WTC11 (cell line): Measurements from ENCODE around the gene EHBP1. TPM values are rescaled to one million over a fixed set of nuclear protein-coding genes. Genes with fewer than 3 reads are reported as not detected.

Experiments
- ATAC-seq: fragments of 200-7000 bp; cut with Tn5 transposase; 2 replicates; pipeline ENCODE4 v1.10.0; 2021; ENCODE audit warnings: mild to moderate bottlenecking, moderate library complexity
- CTCF ChIA-PET: fragments of 300-600 bp; sonication (Branson Sonifier 250); formaldehyde crosslinking; loops from one replicate; lab custom pipeline; 2021; ENCODE audit warnings: antibody characterized with exemption; lab: Charles Lee
- POLR2A ChIA-PET: fragments of 350-600 bp; sonication (Branson Sonifier 250); formaldehyde crosslinking; loops from one replicate; lab custom pipeline; 2021; ENCODE audit warnings: antibody characterized with exemption; lab: Charles Lee
- DNase-seq: peaks from one replicate; pipeline ENCODE4 v3.0.0; 2021; ENCODE audit warnings: low spot score
- H3K27ac Mint-ChIP-seq: 2 replicates; pipeline ENCODE4 v1.8.0; 2021; ENCODE audit warnings: mixed read lengths
- H3K27me3 Mint-ChIP-seq: 2 replicates; pipeline ENCODE4 v1.8.0; 2021; ENCODE audit warnings: low read depth, mild to moderate bottlenecking, moderate library complexity, mixed read lengths
- H3K36me3 Mint-ChIP-seq: 2 replicates; pipeline ENCODE4 v1.8.0; 2021; ENCODE audit warnings: mixed read lengths
- H3K4me1 Mint-ChIP-seq: 2 replicates; pipeline ENCODE4 v1.8.0; 2022; ENCODE audit warnings: mixed read lengths
- H3K4me3 Mint-ChIP-seq: 2 replicates; pipeline ENCODE4 v1.8.0; 2021; ENCODE audit warnings: mild to moderate bottlenecking, moderate library complexity, mixed read lengths
- H3K9me3 Mint-ChIP-seq: 2 replicates; pipeline ENCODE4 v1.8.0; 2021; ENCODE audit warnings: mixed read lengths
- CBFB ChIP-seq: sonication (generic); formaldehyde crosslinking; IDR thresholded peaks from 2 replicates; pipeline ENCODE4 v1.8.1; 2022; ENCODE audit warnings: mild to moderate bottlenecking, low read depth, missing genetic modification reagents
- CREB1 ChIP-seq: sonication (generic); formaldehyde crosslinking; IDR thresholded peaks from 2 replicates; pipeline ENCODE4 v1.8.0; 2023; ENCODE audit warnings: mild to moderate bottlenecking, missing genetic modification reagents
- ELF4 ChIP-seq: sonication (generic); formaldehyde crosslinking; IDR thresholded peaks from 2 replicates; pipeline ENCODE4 v1.8.1; 2022; ENCODE audit warnings: low read depth, mild to moderate bottlenecking, moderate library complexity, missing genetic modification reagents
- EMX1 ChIP-seq: fragments of 250-450 bp; sonication (Bioruptor Pico); IDR thresholded peaks from 2 replicates; pipeline ENCODE4 v1.8.0; 2021; ENCODE audit warnings: mild to moderate bottlenecking
- JUN ChIP-seq: sonication (generic); formaldehyde crosslinking; IDR thresholded peaks from 2 replicates; pipeline ENCODE4 v1.8.0; 2023; ENCODE audit warnings: mild to moderate bottlenecking, missing genetic modification reagents
- MYBL2 ChIP-seq: sonication (generic); formaldehyde crosslinking; IDR thresholded peaks from 2 replicates; pipeline ENCODE4 v1.8.1; 2023; ENCODE audit warnings: mild to moderate bottlenecking, moderate library complexity, missing genetic modification reagents
- NFATC4 ChIP-seq: fragments of 250-450 bp; sonication (Bioruptor Pico); IDR thresholded peaks from 2 replicates; pipeline ENCODE4 v1.9.0; 2021; ENCODE audit warnings: mild to moderate bottlenecking
- NR2C2 ChIP-seq: sonication (generic); formaldehyde crosslinking; IDR thresholded peaks from 2 replicates; pipeline ENCODE4 v1.8.0; 2022; ENCODE audit warnings: mild to moderate bottlenecking, missing genetic modification reagents
- PRRX2 ChIP-seq: fragments of 250-450 bp; sonication (Bioruptor Pico); IDR thresholded peaks from 2 replicates; pipeline ENCODE4 v1.8.0; 2021; ENCODE audit warnings: mild to moderate bottlenecking
- SMAD3 ChIP-seq: sonication (generic); formaldehyde crosslinking; IDR thresholded peaks from 2 replicates; pipeline ENCODE4 v1.8.0; 2022; ENCODE audit warnings: missing genetic modification reagents, mild to moderate bottlenecking, borderline replicate concordance
- SOX15 ChIP-seq: fragments of 250-450 bp; sonication (Bioruptor Pico); IDR thresholded peaks from 2 replicates; pipeline ENCODE4 v1.9.0; 2021; ENCODE audit warnings: mild to moderate bottlenecking
- TCF7 ChIP-seq: sonication (generic); formaldehyde crosslinking; IDR thresholded peaks from 2 replicates; pipeline ENCODE4 v1.8.0; 2022; ENCODE audit warnings: mild to moderate bottlenecking, low read depth, missing genetic modification reagents, moderate library complexity
- TEAD1 ChIP-seq: sonication (generic); formaldehyde crosslinking; IDR thresholded peaks from 2 replicates; pipeline ENCODE4 v1.8.0; 2022; ENCODE audit warnings: mild to moderate bottlenecking, missing genetic modification reagents
- total RNA-seq: library from RNA; stranded (reverse); gene quantifications from 3 replicates; pipeline ENCODE4 v1.2.3, GENCODE V29; 2021
- TF ChIP-seq, protein P1 (sequence below): sonication (generic); formaldehyde crosslinking; conservative IDR thresholded peaks from 2 replicates; pipeline ENCODE4 v1.8.1; 2022; ENCODE audit warnings: mild to moderate bottlenecking, missing genetic modification reagents
- TF ChIP-seq, protein P2 (sequence below): sonication (generic); formaldehyde crosslinking; IDR thresholded peaks from 2 replicates; pipeline ENCODE4 v1.8.1; 2023; ENCODE audit warnings: mild to moderate bottlenecking, missing genetic modification reagents, moderate library complexity
- TF ChIP-seq, protein P3 (sequence below): sonication (generic); formaldehyde crosslinking; IDR thresholded peaks from 2 replicates; pipeline ENCODE4 v1.8.1; 2022; ENCODE audit warnings: missing genetic modification reagents, borderline replicate concordance
- TF ChIP-seq, protein P4 (sequence below): sonication (generic); formaldehyde crosslinking; IDR thresholded peaks from 2 replicates; pipeline ENCODE4 v1.8.0; 2023; ENCODE audit warnings: missing genetic modification reagents, mild to moderate bottlenecking, borderline replicate concordance
- TF ChIP-seq, protein P5 (sequence below): sonication (generic); formaldehyde crosslinking; IDR thresholded peaks from 2 replicates; pipeline ENCODE4 v1.8.0; 2022; ENCODE audit warnings: mild to moderate bottlenecking, missing genetic modification reagents
- TF ChIP-seq, protein P6 (sequence below): sonication (generic); formaldehyde crosslinking; IDR thresholded peaks from 2 replicates; pipeline ENCODE4 v1.8.0; 2022; ENCODE audit warnings: mild to moderate bottlenecking, missing genetic modification reagents
- TF ChIP-seq, protein P7 (sequence below): fragments of 250-450 bp; sonication (Bioruptor Pico); conservative IDR thresholded peaks from 2 replicates; pipeline ENCODE4 v1.9.0; 2021; ENCODE audit warnings: mild to moderate bottlenecking
- TF ChIP-seq, protein P8 (sequence below): fragments of 250-450 bp; sonication (Bioruptor Pico); IDR thresholded peaks from 2 replicates; pipeline ENCODE4 v2.1.2; 2022; ENCODE audit warnings: mild to moderate bottlenecking, moderate library complexity
- TF ChIP-seq, protein P9 (sequence below): sonication (generic); formaldehyde crosslinking; IDR thresholded peaks from 2 replicates; pipeline ENCODE4 v1.8.1; 2022; ENCODE audit warnings: mild to moderate bottlenecking, moderate library complexity, missing genetic modification reagents

The EHBP1 gene
- total RNA-seq, 1 experiment from 2014 or later, result 36.4 TPM

DNA sequence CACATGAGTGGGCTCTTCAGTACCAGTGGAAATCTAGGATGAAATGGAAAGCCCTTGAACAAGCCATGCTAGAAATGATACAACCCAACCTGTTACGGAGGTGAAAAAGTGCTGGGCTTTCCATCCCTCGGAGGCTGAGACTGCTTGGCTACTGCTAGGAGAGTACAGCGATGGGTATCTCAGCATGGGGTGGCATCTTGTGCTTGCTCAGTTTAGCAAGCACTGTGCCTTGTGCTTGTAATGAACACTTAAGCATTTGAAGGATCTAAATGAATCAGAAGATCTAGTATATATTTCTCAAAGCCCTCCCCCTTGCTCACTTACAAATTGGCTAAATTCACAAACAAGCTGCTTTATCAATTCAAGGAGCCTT, 44.3 kb upstream of the EHBP1 start:
- peak; percentile 46; the same call in 1 of the 2 replicates for ATAC-seq
- CTCF ChIA-PET, result interaction anchor here (5.3 kb wide), 1 partner anchor 204 kb away, joined by 19 read pairs; no protein-coding TSS in a partner anchor
- H3K9me3 Mint-ChIP-seq, result no peaks in the 10 kb centered on the region

DNA sequence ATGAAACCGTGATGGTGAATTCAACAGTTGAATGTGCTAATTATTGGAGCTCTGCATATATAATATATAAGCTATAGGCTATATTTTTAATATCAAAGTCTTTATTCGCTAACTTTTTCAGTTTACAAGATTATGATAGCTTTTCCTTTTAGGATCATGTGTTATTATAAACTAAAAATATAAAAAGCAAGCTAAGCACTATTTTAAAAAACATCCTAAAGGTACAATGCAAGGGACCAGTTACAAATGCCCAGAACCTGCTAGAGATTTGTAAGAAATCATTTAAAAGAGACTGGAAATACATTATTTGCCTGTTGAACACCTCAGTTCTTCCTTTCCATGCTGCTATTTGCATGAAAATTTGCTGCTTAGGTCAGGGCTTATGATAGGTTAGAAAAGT, 43.4 kb upstream of the EHBP1 start:
- DNase-seq, result no peak
- POLR2A ChIA-PET, result no interaction called here
- ATAC-seq, result no peak
- Mint-ChIP-seq H3K9me3 (no peaks in the 10 kb centered on the region), H3K4me3 (no peak overlapping the region), H3K4me1 (peaks cover 15% of the 10 kb centered on the region), H3K27ac (no peak overlapping the region), H3K36me3 (no peaks in the 10 kb centered on the region), H3K27me3 (no peaks in the 10 kb centered on the region)
- CTCF ChIA-PET, result interaction anchor here (5.3 kb wide), 1 partner anchor 205 kb away, joined by 19 read pairs; no protein-coding TSS in a partner anchor
- no peak for TF ChIP-seq NFATC4
- TF ChIP-seq, protein P1, sequence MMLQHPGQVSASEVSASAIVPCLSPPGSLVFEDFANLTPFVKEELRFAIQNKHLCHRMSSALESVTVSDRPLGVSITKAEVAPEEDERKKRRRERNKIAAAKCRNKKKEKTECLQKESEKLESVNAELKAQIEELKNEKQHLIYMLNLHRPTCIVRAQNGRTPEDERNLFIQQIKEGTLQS, result no peak
- no peak for TF ChIP-seq SOX15
- no peak for TF ChIP-seq SMAD3 (CRISPR knock-in tag)
- no peak for TF ChIP-seq TCF7 (CRISPR knock-in tag)
- TF ChIP-seq, protein P2, sequence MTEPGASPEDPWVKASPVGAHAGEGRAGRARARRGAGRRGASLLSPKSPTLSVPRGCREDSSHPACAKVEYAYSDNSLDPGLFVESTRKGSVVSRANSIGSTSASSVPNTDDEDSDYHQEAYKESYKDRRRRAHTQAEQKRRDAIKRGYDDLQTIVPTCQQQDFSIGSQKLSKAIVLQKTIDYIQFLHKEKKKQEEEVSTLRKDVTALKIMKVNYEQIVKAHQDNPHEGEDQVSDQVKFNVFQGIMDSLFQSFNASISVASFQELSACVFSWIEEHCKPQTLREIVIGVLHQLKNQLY (CRISPR knock-in tag), result no peak
- no peak for TF ChIP-seq JUN
- TF ChIP-seq, protein P3, sequence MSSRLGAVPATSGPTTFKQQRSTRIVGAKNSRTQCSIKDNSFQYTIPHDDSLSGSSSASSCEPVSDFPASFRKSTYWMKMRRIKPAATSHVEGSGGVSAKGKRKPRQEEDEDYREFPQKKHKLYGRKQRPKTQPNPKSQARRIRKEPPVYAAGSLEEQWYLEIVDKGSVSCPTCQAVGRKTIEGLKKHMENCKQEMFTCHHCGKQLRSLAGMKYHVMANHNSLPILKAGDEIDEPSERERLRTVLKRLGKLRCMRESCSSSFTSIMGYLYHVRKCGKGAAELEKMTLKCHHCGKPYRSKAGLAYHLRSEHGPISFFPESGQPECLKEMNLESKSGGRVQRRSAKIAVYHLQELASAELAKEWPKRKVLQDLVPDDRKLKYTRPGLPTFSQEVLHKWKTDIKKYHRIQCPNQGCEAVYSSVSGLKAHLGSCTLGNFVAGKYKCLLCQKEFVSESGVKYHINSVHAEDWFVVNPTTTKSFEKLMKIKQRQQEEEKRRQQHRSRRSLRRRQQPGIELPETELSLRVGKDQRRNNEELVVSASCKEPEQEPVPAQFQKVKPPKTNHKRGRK (CRISPR knock-in tag), result no peak
- TF ChIP-seq, protein P4, sequence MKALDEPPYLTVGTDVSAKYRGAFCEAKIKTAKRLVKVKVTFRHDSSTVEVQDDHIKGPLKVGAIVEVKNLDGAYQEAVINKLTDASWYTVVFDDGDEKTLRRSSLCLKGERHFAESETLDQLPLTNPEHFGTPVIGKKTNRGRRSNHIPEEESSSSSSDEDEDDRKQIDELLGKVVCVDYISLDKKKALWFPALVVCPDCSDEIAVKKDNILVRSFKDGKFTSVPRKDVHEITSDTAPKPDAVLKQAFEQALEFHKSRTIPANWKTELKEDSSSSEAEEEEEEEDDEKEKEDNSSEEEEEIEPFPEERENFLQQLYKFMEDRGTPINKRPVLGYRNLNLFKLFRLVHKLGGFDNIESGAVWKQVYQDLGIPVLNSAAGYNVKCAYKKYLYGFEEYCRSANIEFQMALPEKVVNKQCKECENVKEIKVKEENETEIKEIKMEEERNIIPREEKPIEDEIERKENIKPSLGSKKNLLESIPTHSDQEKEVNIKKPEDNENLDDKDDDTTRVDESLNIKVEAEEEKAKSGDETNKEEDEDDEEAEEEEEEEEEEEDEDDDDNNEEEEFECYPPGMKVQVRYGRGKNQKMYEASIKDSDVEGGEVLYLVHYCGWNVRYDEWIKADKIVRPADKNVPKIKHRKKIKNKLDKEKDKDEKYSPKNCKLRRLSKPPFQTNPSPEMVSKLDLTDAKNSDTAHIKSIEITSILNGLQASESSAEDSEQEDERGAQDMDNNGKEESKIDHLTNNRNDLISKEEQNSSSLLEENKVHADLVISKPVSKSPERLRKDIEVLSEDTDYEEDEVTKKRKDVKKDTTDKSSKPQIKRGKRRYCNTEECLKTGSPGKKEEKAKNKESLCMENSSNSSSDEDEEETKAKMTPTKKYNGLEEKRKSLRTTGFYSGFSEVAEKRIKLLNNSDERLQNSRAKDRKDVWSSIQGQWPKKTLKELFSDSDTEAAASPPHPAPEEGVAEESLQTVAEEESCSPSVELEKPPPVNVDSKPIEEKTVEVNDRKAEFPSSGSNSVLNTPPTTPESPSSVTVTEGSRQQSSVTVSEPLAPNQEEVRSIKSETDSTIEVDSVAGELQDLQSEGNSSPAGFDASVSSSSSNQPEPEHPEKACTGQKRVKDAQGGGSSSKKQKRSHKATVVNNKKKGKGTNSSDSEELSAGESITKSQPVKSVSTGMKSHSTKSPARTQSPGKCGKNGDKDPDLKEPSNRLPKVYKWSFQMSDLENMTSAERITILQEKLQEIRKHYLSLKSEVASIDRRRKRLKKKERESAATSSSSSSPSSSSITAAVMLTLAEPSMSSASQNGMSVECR (CRISPR knock-in tag), result no peak
- TF ChIP-seq, protein P5, sequence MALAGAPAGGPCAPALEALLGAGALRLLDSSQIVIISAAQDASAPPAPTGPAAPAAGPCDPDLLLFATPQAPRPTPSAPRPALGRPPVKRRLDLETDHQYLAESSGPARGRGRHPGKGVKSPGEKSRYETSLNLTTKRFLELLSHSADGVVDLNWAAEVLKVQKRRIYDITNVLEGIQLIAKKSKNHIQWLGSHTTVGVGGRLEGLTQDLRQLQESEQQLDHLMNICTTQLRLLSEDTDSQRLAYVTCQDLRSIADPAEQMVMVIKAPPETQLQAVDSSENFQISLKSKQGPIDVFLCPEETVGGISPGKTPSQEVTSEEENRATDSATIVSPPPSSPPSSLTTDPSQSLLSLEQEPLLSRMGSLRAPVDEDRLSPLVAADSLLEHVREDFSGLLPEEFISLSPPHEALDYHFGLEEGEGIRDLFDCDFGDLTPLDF (CRISPR knock-in tag), result no peak
- TF ChIP-seq PRRX2, result no peak
- no peak for TF ChIP-seq ELF4 (CRISPR knock-in tag)
- TF ChIP-seq EMX1 (CRISPR knock-in tag), result no peak
- TF ChIP-seq, protein P6, sequence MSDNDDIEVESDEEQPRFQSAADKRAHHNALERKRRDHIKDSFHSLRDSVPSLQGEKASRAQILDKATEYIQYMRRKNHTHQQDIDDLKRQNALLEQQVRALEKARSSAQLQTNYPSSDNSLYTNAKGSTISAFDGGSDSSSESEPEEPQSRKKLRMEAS (CRISPR knock-in tag), result no peak
- TF ChIP-seq TEAD1 (CRISPR knock-in tag), result no peak
- TF ChIP-seq NR2C2, result no peak

More for the DNA sequence above, 44.3 kb upstream of the EHBP1 start:
- DNase-seq, result no peak
- Mint-ChIP-seq H3K27me3 (no peaks in the 10 kb centered on the region), H3K27ac (no peak overlapping the region), H3K4me1 (peaks cover 15% of the 10 kb centered on the region), H3K4me3 (no peak overlapping the region), H3K36me3 (no peaks in the 10 kb centered on the region)
- POLR2A ChIA-PET, result no interaction called here
- TF ChIP-seq EMX1 (CRISPR knock-in tag) (no peak), ELF4 (CRISPR knock-in tag) (no peak), NR2C2 (no peak), CREB1 (CRISPR knock-in tag) (no peak), MYBL2 (CRISPR knock-in tag) (no peak), CBFB (CRISPR knock-in tag) (no peak)
- TF ChIP-seq, protein P7, sequence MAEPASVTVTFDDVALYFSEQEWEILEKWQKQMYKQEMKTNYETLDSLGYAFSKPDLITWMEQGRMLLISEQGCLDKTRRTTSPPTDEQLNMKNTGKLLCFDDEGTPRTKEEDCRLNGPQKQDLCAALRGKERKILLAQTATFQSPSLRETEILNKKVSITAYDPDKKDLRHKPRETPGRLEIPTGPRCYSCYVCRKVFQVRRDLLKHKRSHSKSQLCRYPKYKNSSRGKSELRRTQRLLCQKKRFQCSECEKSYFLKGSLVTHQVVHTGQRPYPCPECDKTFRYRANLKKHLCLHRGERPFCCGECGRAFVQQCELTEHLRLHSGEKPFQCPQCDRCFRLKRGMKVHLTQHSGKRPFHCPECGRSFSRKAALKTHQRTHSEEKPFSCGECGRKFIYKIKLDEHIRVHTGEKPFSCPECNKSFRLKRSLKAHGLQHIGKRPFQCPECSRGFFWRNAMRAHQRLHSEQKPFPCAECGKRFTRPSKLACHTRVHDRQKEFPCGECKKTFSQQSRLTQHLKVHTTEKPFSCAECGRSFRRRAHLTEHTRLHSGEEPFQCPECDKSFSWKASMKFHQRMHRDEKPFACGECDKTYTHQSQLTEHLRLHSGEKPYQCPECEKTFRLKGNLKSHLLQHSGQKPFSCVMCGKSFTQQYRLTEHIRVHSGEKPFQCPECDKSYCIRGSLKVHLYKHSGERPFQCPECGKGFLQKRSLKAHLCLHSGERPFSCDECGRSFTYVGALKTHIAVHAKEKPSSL, result no peak
- TF ChIP-seq, protein P8, sequence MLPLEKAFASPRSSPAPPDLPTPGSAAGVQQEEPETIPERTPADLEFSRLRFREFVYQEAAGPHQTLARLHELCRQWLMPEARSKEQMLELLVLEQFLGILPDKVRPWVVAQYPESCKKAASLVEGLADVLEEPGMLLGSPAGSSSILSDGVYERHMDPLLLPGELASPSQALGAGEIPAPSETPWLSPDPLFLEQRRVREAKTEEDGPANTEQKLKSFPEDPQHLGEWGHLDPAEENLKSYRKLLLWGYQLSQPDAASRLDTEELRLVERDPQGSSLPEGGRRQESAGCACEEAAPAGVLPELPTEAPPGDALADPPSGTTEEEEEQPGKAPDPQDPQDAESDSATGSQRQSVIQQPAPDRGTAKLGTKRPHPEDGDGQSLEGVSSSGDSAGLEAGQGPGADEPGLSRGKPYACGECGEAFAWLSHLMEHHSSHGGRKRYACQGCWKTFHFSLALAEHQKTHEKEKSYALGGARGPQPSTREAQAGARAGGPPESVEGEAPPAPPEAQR (CRISPR knock-in tag), result no peak
- TF ChIP-seq, protein P9, sequence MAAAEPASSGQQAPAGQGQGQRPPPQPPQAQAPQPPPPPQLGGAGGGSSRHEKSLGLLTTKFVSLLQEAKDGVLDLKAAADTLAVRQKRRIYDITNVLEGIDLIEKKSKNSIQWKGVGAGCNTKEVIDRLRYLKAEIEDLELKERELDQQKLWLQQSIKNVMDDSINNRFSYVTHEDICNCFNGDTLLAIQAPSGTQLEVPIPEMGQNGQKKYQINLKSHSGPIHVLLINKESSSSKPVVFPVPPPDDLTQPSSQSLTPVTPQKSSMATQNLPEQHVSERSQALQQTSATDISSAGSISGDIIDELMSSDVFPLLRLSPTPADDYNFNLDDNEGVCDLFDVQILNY (CRISPR knock-in tag), result no peak
